ENCODE data around the gene DNAH10. TPM values are rescaled to one million over a fixed set of nuclear protein-coding genes. Genes with fewer than 3 reads are reported as not detected.
"Not testable (repeated sequence)": the region's sequence is repeated elsewhere in the genome, so short reads cannot be mapped to it uniquely, and the experiment has no call there.

DNAH10 gene
- total RNA-seq, 1 donor from 2014 or later, result 0.16 TPM

DNA sequence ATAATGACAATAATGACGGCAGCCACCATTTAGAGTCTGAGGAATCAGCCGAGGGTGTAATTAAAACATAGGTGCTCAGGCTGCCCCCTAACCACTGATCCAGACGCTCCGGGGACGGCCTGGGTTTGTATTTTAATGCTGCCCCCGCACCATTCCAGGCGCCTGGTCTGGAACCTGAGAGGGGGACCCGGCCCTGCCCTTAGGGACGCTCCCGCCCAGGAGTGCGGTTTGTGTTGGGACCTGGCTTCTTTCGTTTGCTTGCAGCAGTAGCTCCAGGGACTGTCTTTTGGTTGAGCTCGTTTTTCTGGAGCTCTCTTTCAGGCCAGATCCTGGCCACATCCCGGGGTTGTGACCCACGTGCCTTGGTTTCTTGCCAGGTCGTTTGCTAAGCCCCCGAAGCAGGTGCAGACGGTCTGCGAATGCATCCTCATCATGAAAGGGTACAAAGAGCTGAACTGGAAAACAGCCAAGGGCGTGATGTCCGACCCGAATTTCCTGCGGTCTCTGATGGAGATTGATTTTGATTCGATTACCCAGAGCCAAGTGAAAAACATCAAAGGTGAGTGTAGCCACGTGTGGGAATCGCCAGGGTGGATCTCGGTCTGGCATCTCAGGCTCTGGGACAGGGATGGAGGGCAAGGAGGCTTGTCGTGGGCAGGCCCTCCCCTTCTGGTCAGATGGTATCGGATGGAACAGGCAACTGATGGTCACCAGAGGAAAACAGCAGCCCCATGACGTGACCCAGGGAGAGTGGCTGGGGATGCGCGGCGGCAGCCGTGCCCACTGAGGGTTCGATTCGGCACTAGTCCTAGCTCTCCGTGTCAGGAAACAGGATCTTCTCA, 147.0 kb downstream of the DNAH10 start:
- Mint-ChIP-seq H3K4me3 (ENCODE audit: unreplicated experiment) (no peak overlapping the region), H3K4me1 (ENCODE audit: unreplicated experiment) (peaks cover 8% of the 10 kb centered on the region), H3K27ac (ENCODE audit: unreplicated experiment) (no peak overlapping the region), H3K9me3 (ENCODE audit: unreplicated experiment) (no peaks in the 10 kb centered on the region), H3K27me3 (ENCODE audit: unreplicated experiment) (no peaks in the 10 kb centered on the region), H3K36me3 (ENCODE audit: unreplicated experiment) (no peaks in the 10 kb centered on the region)
- TF ChIP-seq, protein P1, sequence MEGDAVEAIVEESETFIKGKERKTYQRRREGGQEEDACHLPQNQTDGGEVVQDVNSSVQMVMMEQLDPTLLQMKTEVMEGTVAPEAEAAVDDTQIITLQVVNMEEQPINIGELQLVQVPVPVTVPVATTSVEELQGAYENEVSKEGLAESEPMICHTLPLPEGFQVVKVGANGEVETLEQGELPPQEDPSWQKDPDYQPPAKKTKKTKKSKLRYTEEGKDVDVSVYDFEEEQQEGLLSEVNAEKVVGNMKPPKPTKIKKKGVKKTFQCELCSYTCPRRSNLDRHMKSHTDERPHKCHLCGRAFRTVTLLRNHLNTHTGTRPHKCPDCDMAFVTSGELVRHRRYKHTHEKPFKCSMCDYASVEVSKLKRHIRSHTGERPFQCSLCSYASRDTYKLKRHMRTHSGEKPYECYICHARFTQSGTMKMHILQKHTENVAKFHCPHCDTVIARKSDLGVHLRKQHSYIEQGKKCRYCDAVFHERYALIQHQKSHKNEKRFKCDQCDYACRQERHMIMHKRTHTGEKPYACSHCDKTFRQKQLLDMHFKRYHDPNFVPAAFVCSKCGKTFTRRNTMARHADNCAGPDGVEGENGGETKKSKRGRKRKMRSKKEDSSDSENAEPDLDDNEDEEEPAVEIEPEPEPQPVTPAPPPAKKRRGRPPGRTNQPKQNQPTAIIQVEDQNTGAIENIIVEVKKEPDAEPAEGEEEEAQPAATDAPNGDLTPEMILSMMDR (IDR thresholded peaks at IDR 0.05), result no peak
- no peak for DNase-seq (ENCODE audit: extremely low spot score, unreplicated experiment)

DNA sequence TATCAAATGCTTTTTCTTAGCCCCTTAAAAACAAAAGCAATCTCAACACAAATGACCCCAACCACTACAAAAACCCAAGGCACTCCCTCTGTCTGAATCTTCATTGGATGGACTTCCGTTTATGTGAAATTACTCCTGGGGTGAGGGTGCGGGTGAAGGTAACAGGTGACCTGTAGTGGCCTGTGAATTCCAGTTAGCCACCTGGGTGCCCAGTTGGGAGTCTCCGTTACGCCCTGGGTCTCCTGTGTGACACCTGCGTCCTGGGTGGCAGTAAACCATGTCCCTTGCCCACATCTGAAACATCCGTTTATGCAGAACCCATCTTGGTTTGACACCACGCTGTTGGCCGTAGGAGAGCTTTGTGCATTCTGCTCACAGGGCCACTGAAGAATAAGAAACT, 148.0 kb downstream of the DNAH10 start:
- no peaks in the 10 kb centered on the region for H3K9me3 Mint-ChIP-seq (ENCODE audit: unreplicated experiment)
- no peak overlapping the region for H3K27ac Mint-ChIP-seq (ENCODE audit: unreplicated experiment)
- no peak for DNase-seq (ENCODE audit: extremely low spot score, unreplicated experiment)
- no peak overlapping the region for H3K4me3 Mint-ChIP-seq (ENCODE audit: unreplicated experiment)
- no peaks in the 10 kb centered on the region for H3K27me3 Mint-ChIP-seq (ENCODE audit: unreplicated experiment)
- H3K4me1 Mint-ChIP-seq (ENCODE audit: unreplicated experiment), result peaks cover 8% of the 10 kb centered on the region
- TF ChIP-seq, protein P1 (IDR thresholded peaks at IDR 0.05), result no peak
- no peaks in the 10 kb centered on the region for H3K36me3 Mint-ChIP-seq (ENCODE audit: unreplicated experiment)

DNA sequence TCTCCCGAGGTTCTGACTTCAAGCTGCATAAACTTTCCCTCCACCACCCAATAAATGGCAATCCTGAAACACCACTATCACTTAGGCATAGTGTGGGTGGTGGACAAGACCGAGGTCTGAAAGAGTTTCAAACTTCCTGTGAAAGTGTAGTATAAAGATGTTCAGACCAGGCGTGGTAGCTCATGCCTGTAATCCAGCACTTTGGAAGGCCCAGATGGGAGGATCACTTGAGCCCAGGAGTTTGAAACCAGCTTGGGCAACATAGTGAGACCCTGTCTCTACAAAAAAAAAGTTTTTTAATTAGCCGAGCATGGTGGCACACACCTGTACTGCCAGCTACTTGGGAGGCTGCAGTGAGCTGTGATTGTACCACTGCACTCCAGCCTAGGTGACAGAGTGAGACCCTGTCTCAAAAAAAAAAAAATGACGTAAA, 148.7 kb downstream of the DNAH10 start:
- Mint-ChIP-seq H3K9me3 (ENCODE audit: unreplicated experiment) (no peaks in the 10 kb centered on the region), H3K27me3 (ENCODE audit: unreplicated experiment) (no peaks in the 10 kb centered on the region), H3K27ac (ENCODE audit: unreplicated experiment) (peak overlapping the region; percentile 59), H3K36me3 (ENCODE audit: unreplicated experiment) (no peaks in the 10 kb centered on the region), H3K4me1 (ENCODE audit: unreplicated experiment) (peaks cover 5% of the 10 kb centered on the region), H3K4me3 (ENCODE audit: unreplicated experiment) (no peak overlapping the region)
- DNase-seq (ENCODE audit: extremely low spot score, unreplicated experiment), result no peak
- TF ChIP-seq, protein P1 (IDR thresholded peaks at IDR 0.05), result no peak

DNA sequence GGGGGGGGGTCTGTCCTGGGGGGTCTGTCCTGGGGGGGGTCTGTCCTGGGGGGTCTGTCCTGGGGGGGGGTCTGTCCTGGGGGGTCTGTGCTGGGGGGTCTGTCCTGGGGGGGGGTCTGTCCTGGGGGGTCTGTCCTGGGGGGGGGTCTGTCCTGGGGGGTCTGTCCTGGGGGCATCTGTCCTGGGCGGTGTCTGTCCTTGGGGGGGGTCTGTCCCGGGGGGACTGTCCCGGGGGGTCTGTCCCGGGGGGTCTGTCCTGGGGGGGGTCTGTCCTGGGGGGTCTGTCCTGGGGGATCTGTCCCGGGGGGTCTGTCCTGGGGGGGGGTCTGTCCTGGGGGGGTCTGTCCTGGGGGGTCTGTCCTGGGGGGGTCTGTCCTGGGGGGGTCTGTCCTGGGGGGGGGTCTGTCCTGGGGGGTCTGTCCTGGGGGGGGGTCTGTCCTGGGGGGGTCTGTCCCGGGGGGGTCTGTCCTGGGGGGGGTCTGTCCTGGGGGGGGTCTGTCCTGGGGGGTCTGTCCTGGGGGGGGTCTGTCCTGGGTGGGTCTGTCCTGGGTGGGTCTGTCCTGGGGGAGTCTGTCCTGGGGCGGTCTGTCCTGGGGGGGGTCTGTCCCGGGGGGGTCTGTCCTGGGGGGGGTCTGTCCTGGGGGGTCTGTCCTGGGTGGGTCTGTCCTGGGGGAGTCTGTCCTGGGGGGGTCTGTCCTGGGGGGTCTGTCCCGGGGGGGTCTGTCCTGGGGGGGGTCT, 149.7 kb downstream of the DNAH10 start:
- H3K4me3 Mint-ChIP-seq (ENCODE audit: unreplicated experiment); H3K4me1 Mint-ChIP-seq (ENCODE audit: unreplicated experiment); H3K9me3 Mint-ChIP-seq (ENCODE audit: unreplicated experiment): not testable (repeated sequence)

DNA sequence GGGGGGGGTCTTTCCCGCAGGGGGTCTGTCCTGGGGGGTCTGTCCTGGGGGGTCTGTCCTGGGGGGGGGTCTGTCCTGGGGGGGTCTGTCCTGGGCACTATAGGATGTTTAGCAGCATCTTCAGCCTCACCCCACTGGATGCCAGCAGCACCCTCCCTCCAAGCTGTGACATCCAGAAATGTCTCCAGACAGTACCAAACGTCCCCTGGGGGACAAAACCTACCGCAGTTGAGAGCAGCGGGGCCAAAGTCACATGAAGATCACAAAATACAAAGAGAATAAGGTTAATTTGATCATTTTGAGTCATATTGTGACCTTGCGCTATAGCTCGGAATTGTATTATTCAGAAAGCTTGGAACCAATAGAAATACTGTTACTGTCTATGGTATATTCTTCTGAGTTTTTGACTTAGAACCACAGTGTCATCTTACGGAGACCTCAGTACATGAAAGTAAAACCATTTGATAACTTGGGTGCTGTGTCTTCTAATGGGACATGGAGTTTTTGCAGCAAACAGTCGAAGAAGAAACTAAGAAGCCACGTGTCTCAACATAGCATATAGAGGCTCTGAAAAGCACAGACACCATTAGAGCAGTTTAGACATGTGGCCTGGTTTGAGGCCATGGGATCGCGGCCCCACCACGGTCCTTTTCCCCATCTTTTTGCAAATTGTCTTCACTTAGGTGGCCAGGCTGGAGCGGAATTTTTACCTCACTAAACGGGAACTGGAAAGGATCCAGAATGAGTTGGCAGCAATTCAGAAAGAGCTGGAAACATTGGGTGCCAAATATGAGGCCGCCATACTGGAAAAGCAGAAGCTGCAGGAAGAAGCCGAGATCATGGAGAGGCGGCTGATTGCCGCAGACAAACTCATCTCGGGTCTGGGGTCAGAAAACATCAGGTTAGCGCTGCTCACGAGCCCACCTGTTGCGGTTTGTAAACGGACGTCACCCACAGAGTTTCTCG, 150.6 kb downstream of the DNAH10 start:
- TF ChIP-seq, protein P1 (IDR thresholded peaks at IDR 0.05), result no peak
- no peak overlapping the region for H3K27ac Mint-ChIP-seq (ENCODE audit: unreplicated experiment)
- no peak overlapping the region for H3K4me3 Mint-ChIP-seq (ENCODE audit: unreplicated experiment)
- H3K27me3 Mint-ChIP-seq (ENCODE audit: unreplicated experiment), result peaks cover 3% of the 10 kb centered on the region
- H3K36me3 Mint-ChIP-seq (ENCODE audit: unreplicated experiment), result no peaks in the 10 kb centered on the region
- DNase-seq (ENCODE audit: extremely low spot score, unreplicated experiment), result no peak
- peaks cover 5% of the 10 kb centered on the region for H3K4me1 Mint-ChIP-seq (ENCODE audit: unreplicated experiment)
- no peaks in the 10 kb centered on the region for H3K9me3 Mint-ChIP-seq (ENCODE audit: unreplicated experiment)

More for the DNA sequence above, 149.7 kb downstream of the DNAH10 start:
- not testable (repeated sequence) for H3K27ac Mint-ChIP-seq (ENCODE audit: unreplicated experiment); H3K36me3 Mint-ChIP-seq (ENCODE audit: unreplicated experiment); DNase-seq (ENCODE audit: extremely low spot score, unreplicated experiment); H3K27me3 Mint-ChIP-seq (ENCODE audit: unreplicated experiment)

Measured in osteocyte (in vitro differentiated cells).